ENCODE measurements around the gene SBNO2.

SBNO2 gene, protein sequence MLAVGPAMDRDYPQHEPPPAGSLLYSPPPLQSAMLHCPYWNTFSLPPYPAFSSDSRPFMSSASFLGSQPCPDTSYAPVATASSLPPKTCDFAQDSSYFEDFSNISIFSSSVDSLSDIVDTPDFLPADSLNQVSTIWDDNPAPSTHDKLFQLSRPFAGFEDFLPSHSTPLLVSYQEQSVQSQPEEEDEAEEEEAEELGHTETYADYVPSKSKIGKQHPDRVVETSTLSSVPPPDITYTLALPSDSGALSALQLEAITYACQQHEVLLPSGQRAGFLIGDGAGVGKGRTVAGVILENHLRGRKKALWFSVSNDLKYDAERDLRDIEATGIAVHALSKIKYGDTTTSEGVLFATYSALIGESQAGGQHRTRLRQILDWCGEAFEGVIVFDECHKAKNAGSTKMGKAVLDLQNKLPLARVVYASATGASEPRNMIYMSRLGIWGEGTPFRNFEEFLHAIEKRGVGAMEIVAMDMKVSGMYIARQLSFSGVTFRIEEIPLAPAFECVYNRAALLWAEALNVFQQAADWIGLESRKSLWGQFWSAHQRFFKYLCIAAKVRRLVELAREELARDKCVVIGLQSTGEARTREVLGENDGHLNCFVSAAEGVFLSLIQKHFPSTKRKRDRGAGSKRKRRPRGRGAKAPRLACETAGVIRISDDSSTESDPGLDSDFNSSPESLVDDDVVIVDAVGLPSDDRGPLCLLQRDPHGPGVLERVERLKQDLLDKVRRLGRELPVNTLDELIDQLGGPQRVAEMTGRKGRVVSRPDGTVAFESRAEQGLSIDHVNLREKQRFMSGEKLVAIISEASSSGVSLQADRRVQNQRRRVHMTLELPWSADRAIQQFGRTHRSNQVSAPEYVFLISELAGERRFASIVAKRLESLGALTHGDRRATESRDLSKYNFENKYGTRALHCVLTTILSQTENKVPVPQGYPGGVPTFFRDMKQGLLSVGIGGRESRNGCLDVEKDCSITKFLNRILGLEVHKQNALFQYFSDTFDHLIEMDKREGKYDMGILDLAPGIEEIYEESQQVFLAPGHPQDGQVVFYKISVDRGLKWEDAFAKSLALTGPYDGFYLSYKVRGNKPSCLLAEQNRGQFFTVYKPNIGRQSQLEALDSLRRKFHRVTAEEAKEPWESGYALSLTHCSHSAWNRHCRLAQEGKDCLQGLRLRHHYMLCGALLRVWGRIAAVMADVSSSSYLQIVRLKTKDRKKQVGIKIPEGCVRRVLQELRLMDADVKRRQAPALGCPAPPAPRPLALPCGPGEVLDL (N-terminal part only)

DNA sequence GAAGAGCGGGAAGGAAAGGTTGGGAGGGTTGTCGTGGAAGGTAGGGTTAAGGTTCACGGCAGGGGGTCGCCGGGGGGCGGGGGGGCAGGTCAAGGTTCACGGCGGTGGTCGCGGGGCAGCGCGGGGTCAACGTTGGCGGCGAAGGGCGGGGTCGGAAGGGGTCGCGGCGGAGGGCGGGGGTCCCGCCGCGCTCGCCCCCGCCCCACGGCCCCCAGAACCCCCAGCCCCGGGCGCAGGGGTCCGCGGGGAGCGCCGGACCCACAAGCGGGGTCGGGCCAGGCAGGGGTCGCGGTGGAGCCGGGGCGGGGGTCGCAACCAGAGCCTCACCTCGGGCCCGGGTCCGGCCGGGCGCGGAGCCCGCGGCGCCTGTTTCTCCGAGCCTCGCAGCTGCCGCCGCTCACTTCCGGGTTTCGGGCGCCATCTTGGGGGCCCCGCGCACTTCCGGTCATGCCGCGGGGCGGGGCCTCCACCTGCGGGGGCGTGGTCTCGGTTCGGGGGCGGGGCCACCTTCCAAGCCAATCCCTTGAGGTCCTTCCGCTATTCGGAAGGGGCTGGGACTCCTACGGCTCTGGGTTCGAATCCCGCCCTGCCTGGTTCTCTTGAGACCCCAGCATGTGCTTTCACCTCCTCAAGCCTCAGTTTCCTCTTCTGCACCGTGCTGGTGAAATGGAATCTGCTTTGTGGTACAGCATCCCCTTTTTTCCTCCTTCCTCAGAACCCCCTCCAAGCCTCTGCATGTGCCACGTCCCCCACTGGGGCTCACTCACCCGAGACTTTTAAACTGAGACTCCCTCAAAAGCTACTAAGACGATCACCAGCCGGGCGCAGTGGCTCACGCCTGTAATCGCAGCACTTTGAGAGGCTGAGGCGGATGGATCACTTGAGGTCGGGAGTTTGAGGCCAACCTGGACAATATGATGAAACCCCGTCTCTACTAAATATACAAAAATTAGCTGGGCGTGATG is at the start of gene SBNO2:
Gene SBNO2 (minus strand): TSS at position 424 of the 965 bp plus-strand sequence. CDS start 19,992 bp downstream, outside the sequence.
- H3K27ac ChIP-seq (ENCODE audit: low read depth in 2 of 2, low read length in 2 of 2), result peak within 1 kb of the TSS; percentile 85 to 86
- H3K9ac ChIP-seq (ENCODE audit: low read depth in 1 of 2, low read length in 2 of 2), result peak within 1 kb of the TSS; percentile 74 to 80
- peak within 1 kb of the TSS; percentile 76 to 84 for H3K4me3 ChIP-seq (ENCODE audit: low read length in 2 of 2)
- peaks cover 3 to 9% of the 10 kb centered on the region in 2 donors for H3K36me3 ChIP-seq (ENCODE audit: control insufficient read depth in 2 of 2, insufficient read depth in 2 of 2, low read length in 2 of 2)
- H3K9me3 ChIP-seq (ENCODE audit: control insufficient read depth in 2 of 2, low read length in 2 of 2), result no peaks in the 10 kb centered on the region
- H3K4me1 ChIP-seq (ENCODE audit: control insufficient read depth in 2 of 2, insufficient read depth in 2 of 2, low read length in 2 of 2), result peaks cover 13 to 21% of the 10 kb centered on the region in 2 donors
- no peaks in the 10 kb centered on the region for H3K27me3 ChIP-seq (ENCODE audit: control insufficient read depth in 2 of 2, insufficient read depth in 2 of 2, low read length in 2 of 2)

DNA sequence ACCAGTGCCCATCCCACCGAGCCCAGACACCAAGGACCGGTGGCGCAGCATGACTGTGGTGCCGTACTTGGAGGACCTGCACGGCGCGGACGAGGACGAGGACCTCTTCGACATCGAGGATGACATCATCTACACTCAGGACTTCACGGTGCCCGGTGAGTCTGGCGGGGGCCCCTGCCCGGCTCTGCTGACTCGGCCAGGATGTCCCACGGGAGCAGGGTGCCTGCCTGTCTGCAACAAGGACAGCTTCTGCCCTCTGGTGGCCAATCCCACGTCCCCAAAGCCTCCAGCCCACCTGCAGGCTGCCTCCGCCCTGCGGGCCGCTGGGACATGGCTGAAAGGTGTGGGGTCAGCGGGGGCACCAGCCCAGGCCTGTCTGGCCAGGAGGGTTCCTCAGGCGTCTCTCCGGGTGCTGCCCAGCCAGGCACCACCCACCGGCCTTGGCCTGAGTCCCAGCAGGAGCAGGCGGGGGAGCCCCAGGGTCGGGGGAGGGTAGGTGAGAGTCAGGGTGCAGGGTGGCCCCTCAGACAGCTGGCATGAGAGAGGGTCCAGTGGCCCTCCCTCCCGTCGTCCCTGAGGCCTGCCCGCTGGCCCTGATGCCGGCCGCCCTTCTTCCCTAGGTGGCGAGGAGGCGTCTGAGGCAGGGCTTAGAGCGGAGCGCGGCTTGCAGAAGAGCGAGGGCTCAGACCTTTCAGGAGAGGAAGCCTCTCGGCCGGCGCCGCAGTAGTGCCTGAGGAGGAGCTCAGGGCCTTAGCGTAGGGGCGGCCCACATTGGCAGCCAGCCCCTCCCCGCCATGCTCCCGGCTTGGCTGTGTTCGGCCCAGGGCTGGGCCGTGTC is 49.2 kb upstream of the SBNO2 start:
- no peak overlapping the region for H3K9ac ChIP-seq (ENCODE audit: low read depth in 1 of 2, low read length in 2 of 2)
- peaks cover 20 to 29% of the 10 kb centered on the region in 2 donors for H3K36me3 ChIP-seq (ENCODE audit: control insufficient read depth in 2 of 2, insufficient read depth in 2 of 2, low read length in 2 of 2)

DNA sequence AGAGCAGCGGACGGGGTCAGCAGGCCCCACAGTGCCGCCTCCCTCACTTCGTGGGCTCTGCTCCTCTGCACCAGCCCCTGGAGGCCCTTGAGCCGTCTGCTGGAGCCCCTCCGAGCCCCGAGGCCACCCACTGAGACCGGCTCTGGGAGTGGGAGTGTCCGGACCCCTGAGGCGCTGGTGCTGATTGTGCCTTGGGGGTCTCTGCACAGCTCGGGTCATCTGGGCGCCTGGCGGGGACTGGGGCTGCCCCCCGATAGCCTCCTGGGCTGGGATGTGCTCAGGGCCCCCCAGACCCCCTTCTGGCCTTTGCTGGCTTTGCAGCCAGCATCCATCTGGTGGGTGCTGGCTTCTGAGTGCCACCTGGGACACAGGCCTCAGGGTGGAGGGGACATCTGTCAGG is 48.3 kb upstream of the SBNO2 start:
- no peaks in the 10 kb centered on the region for H3K9me3 ChIP-seq (ENCODE audit: control insufficient read depth in 2 of 2, low read length in 2 of 2)
- H3K27ac ChIP-seq (ENCODE audit: low read depth in 2 of 2, low read length in 2 of 2), result no peak overlapping the region
- H3K9ac ChIP-seq (ENCODE audit: low read depth in 1 of 2, low read length in 2 of 2), result no peak overlapping the region
- H3K36me3 ChIP-seq (ENCODE audit: control insufficient read depth in 2 of 2, insufficient read depth in 2 of 2, low read length in 2 of 2), result peaks cover 20 to 29% of the 10 kb centered on the region in 2 donors
- no peaks in the 10 kb centered on the region for H3K27me3 ChIP-seq (ENCODE audit: control insufficient read depth in 2 of 2, insufficient read depth in 2 of 2, low read length in 2 of 2)
- H3K4me1 ChIP-seq (ENCODE audit: control insufficient read depth in 2 of 2, insufficient read depth in 2 of 2, low read length in 2 of 2), result peaks cover 3 to 5% of the 10 kb centered on the region in 2 donors
- no peak overlapping the region for H3K4me3 ChIP-seq (ENCODE audit: low read length in 2 of 2)

More for the DNA sequence above, 49.2 kb upstream of the SBNO2 start:
- H3K27me3 ChIP-seq (ENCODE audit: control insufficient read depth in 2 of 2, insufficient read depth in 2 of 2, low read length in 2 of 2), result no peaks in the 10 kb centered on the region
- no peaks in the 10 kb centered on the region for H3K9me3 ChIP-seq (ENCODE audit: control insufficient read depth in 2 of 2, low read length in 2 of 2)
- peaks cover 0 to 2% of the 10 kb centered on the region in 2 donors for H3K4me1 ChIP-seq (ENCODE audit: control insufficient read depth in 2 of 2, insufficient read depth in 2 of 2, low read length in 2 of 2)
- H3K27ac ChIP-seq (ENCODE audit: low read depth in 2 of 2, low read length in 2 of 2), result no peak overlapping the region
- no peak overlapping the region for H3K4me3 ChIP-seq (ENCODE audit: low read length in 2 of 2)

DNA sequence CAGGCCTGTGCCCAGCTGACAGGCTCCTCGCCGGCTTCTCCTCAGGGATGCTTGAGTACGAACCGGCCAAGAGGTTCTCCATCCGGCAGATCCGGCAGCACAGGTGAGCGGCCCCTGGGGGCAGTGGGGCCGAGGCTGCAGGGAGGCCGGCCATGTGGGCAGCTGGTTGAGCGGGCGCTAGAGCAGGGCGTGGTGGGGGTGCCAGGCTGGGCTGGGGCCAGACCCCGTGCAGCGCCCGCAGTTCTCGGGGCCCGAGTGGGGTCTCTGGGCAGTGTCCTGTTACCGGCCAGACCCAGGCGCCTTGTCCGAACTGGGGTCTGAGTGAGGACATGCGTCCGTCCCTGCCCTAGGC is 47.8 kb upstream of the SBNO2 start:
- Histone ChIP-seq H3K27me3 (ENCODE audit: control insufficient read depth in 2 of 2, insufficient read depth in 2 of 2, low read length in 2 of 2) (no peaks in the 10 kb centered on the region), H3K9me3 (ENCODE audit: control insufficient read depth in 2 of 2, low read length in 2 of 2) (no peaks in the 10 kb centered on the region), H3K36me3 (ENCODE audit: control insufficient read depth in 2 of 2, insufficient read depth in 2 of 2, low read length in 2 of 2) (peaks cover 20 to 29% of the 10 kb centered on the region in 2 donors), H3K9ac (ENCODE audit: low read depth in 1 of 2, low read length in 2 of 2) (no peak overlapping the region), H3K4me3 (ENCODE audit: low read length in 2 of 2) (no peak overlapping the region), H3K4me1 (ENCODE audit: control insufficient read depth in 2 of 2, insufficient read depth in 2 of 2, low read length in 2 of 2) (peaks cover 3 to 5% of the 10 kb centered on the region in 2 donors), H3K27ac (ENCODE audit: low read depth in 2 of 2, low read length in 2 of 2) (no peak overlapping the region)

DNA sequence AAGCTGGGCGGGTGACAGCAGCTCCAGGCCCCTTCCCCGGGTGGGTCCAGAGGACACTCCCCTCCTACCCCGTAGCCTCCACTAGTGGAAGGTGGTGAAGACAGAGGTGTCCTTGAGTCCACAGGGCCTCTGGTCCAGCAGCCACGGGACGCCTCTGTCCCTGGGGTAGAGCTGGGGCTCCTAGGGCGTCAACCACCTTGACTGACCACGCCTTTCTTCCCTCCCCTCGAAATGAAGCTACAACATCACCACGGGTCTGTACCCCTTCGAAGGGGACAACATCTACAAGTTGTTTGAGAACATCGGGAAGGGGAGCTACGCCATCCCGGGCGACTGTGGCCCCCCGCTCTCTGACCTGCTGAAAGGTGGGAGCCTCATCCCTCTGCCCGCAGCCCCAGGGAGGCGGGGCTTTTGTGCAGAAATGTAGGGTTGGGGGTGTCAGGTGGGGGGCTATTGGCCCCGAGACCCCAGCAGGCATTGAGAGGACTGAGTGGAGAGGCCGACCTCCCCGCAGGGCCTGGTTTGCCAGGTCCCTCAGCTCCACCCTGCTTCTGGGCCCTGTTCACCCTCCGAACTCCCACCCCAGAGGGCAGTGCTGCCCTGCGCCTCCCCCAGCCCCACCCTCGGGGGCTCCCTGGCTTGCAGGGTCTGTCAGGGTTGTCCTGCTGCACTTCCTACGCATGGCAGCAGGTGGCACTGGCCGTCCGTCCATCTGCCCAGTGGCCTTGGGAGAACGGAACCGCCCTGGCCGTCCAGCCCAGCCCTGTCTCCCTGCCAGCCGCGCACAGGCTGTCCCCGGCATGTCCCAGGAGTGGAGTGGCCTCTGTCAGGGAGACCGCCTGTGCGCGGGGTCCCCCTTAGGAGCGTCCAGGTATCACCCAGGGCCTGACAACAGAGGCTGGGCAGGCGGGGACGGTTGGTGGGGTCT is 47.2 kb upstream of the SBNO2 start:
- H3K9me3 ChIP-seq (ENCODE audit: control insufficient read depth in 2 of 2, low read length in 2 of 2), result no peaks in the 10 kb centered on the region
- H3K9ac ChIP-seq (ENCODE audit: low read depth in 1 of 2, low read length in 2 of 2), result no peak overlapping the region
- no peak overlapping the region for H3K27ac ChIP-seq (ENCODE audit: low read depth in 2 of 2, low read length in 2 of 2)
- no peak overlapping the region for H3K4me3 ChIP-seq (ENCODE audit: low read length in 2 of 2)
- H3K36me3 ChIP-seq (ENCODE audit: control insufficient read depth in 2 of 2, insufficient read depth in 2 of 2, low read length in 2 of 2), result peaks cover 20 to 29% of the 10 kb centered on the region in 2 donors
- peaks cover 3 to 5% of the 10 kb centered on the region in 2 donors for H3K4me1 ChIP-seq (ENCODE audit: control insufficient read depth in 2 of 2, insufficient read depth in 2 of 2, low read length in 2 of 2)
- H3K27me3 ChIP-seq (ENCODE audit: control insufficient read depth in 2 of 2, insufficient read depth in 2 of 2, low read length in 2 of 2), result no peaks in the 10 kb centered on the region

DNA sequence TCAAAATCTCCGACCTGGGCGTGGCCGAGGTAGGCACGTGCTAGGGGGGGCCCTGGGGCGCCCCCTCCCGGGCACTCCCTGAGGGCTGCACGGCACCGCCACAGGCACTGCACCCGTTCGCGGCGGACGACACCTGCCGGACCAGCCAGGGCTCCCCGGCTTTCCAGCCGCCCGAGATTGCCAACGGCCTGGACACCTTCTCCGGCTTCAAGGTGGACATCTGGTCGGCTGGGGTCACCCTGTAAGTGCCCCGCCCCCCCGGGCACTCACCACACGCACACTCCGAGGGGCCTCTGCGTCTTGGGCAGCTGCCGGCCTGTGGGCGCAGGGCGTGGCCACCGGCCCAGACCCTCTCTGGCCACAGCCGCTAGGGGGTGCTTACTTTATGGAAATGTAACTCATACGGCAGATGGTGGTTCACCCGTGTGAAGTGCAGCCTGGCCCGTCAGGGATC is 46.4 kb upstream of the SBNO2 start:
- peaks cover 20 to 24% of the 10 kb centered on the region in 2 donors for H3K36me3 ChIP-seq (ENCODE audit: control insufficient read depth in 2 of 2, insufficient read depth in 2 of 2, low read length in 2 of 2)
- H3K9ac ChIP-seq (ENCODE audit: low read depth in 1 of 2, low read length in 2 of 2), result no peak overlapping the region

DNA sequence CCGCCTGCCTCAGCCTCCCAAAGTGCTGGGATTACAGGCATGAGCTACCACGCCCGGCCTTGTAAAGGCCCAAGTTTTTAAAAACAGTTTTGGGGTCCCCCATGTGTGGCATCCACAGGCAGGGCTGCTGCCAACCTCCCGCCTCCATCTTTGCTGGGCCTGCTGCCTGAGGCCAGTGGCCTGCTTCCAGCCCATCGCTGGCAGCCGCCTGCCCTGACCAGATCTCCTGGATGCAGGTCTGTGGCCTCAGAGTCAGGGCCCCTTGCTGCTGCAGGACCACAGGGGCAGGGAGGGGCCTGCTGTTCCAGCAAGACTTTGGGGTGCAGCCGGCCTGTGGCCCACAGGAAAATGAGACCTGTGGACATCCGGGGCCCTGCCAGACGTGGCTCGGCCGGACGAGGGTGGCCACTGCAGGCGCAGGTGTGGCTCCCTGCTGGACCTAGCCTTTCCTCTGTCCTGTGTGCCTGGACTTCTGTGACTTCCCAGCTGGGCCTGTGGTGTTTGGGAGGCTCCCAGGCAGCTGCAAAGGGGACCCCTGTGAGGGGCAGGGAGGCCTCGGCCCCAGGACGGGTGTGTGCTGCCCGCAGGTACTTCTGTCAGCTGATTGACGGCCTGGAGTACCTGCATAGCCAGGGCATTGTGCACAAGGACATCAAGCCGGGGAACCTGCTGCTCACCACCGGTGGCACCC is 45.9 kb upstream of the SBNO2 start:
- Histone ChIP-seq H3K27me3 (ENCODE audit: control insufficient read depth in 2 of 2, insufficient read depth in 2 of 2, low read length in 2 of 2) (no peaks in the 10 kb centered on the region), H3K27ac (ENCODE audit: low read depth in 2 of 2, low read length in 2 of 2) (no peak overlapping the region), H3K9me3 (ENCODE audit: control insufficient read depth in 2 of 2, low read length in 2 of 2) (no peaks in the 10 kb centered on the region), H3K9ac (ENCODE audit: low read depth in 1 of 2, low read length in 2 of 2) (no peak overlapping the region), H3K4me3 (ENCODE audit: low read length in 2 of 2) (no peak overlapping the region), H3K36me3 (ENCODE audit: control insufficient read depth in 2 of 2, insufficient read depth in 2 of 2, low read length in 2 of 2) (peaks cover 20 to 24% of the 10 kb centered on the region in 2 donors), H3K4me1 (ENCODE audit: control insufficient read depth in 2 of 2, insufficient read depth in 2 of 2, low read length in 2 of 2) (peaks cover 5 to 8% of the 10 kb centered on the region in 2 donors)

More for the DNA sequence above, 46.4 kb upstream of the SBNO2 start:
- H3K4me1 ChIP-seq (ENCODE audit: control insufficient read depth in 2 of 2, insufficient read depth in 2 of 2, low read length in 2 of 2), result peaks cover 5% of the 10 kb centered on the region in 2 donors
- no peaks in the 10 kb centered on the region for H3K9me3 ChIP-seq (ENCODE audit: control insufficient read depth in 2 of 2, low read length in 2 of 2)
- H3K27ac ChIP-seq (ENCODE audit: low read depth in 2 of 2, low read length in 2 of 2), result no peak overlapping the region
- no peaks in the 10 kb centered on the region for H3K27me3 ChIP-seq (ENCODE audit: control insufficient read depth in 2 of 2, insufficient read depth in 2 of 2, low read length in 2 of 2)
- no peak overlapping the region for H3K4me3 ChIP-seq (ENCODE audit: low read length in 2 of 2)

Data from mucosa of rectum (tissue), 2 donors.